RKO (cell line): Measurements from ENCODE around the gene ENGASE.

Experiments
- DNase-seq: peaks from one replicate; pipeline ENCODE4 v3.0.0-alpha.2; 2016; ENCODE audit warnings: low spot score

ENGASE gene

GRCh38 chr17:79135628-79136405 lies 61.2 kb downstream of the ENGASE start:
- no peak for DNase-seq
